H9 (cell line): Measurements from ENCODE around the gene CACNA1H. TPM values are rescaled to one million over a fixed set of nuclear protein-coding genes. Genes with fewer than 3 reads are reported as not detected.

ENCODE experiments used
- DNase-seq: peaks from one replicate; pipeline ENCODE4 v3.0.0-alpha.2; 2017
- H2AFZ ChIP-seq: one replicate; pipeline ENCODE4 v1.6.1; 2013; ENCODE audit warnings: mild to moderate bottlenecking, low read length, control low read depth, moderate library complexity
- H2AK5ac ChIP-seq: 2 replicates; pipeline ENCODE4 v1.6.1; 2013; ENCODE audit warnings: low read length, control low read depth, mixed read lengths; ENCODE audit not compliant: insufficient read length
- H2BK120ac ChIP-seq: one replicate; pipeline ENCODE4 v1.6.1; 2013; ENCODE audit warnings: low read depth, mild to moderate bottlenecking, low read length, control low read depth, inconsistent platforms; ENCODE audit not compliant: poor library complexity, severe bottlenecking
- H2BK12ac ChIP-seq: 2 replicates; pipeline ENCODE4 v1.6.1; 2013; ENCODE audit warnings: low read length, control low read depth, mixed read lengths, low read depth; ENCODE audit not compliant: insufficient read length
- H2BK15ac ChIP-seq: 2 replicates; pipeline ENCODE4 v1.6.1; 2013; ENCODE audit warnings: low read depth, low read length, control low read depth
- H2BK20ac ChIP-seq: one replicate; pipeline ENCODE4 v1.6.1; 2013; ENCODE audit warnings: low read depth, mild to moderate bottlenecking, low read length, control low read depth, inconsistent platforms; ENCODE audit not compliant: poor library complexity, severe bottlenecking
- H2BK5ac ChIP-seq: 2 replicates; pipeline ENCODE4 v1.6.1; 2013; ENCODE audit warnings: low read length, control low read depth, mixed read lengths; ENCODE audit not compliant: insufficient read length
- H3K14ac ChIP-seq: 2 replicates; pipeline ENCODE4 v1.6.1; 2013; ENCODE audit warnings: low read length, control low read depth; ENCODE audit not compliant: insufficient read depth
- H3K18ac ChIP-seq: 2 replicates; pipeline ENCODE4 v1.6.1; 2013; ENCODE audit warnings: low read depth, mild to moderate bottlenecking, mixed read lengths, low read length, control low read depth; ENCODE audit not compliant: insufficient read length
- H3K23ac ChIP-seq: 2 replicates; pipeline ENCODE4 v1.6.1; 2013; ENCODE audit warnings: low read length, control low read depth, mixed read lengths, low read depth; ENCODE audit not compliant: insufficient read length
- H3K23me2 ChIP-seq: 2 replicates; pipeline ENCODE4 v1.6.1; 2013; ENCODE audit warnings: low read depth, mild to moderate bottlenecking, mixed read lengths, low read length, control low read depth; ENCODE audit not compliant: insufficient read length, poor library complexity, severe bottlenecking
- H3K27ac ChIP-seq: 2 replicates; pipeline ENCODE4 v1.5.1; 2013; ENCODE audit warnings: low read length, control low read depth, mixed read lengths, low read depth; ENCODE audit not compliant: insufficient read length
- H3K27me3 ChIP-seq: 2 replicates; pipeline ENCODE4 v1.6.1; 2013; ENCODE audit warnings: low read length, control low read depth, inconsistent platforms; ENCODE audit not compliant: insufficient read depth
- H3K4ac ChIP-seq: 2 replicates; pipeline ENCODE4 v1.6.1; 2013; ENCODE audit warnings: low read depth, mild to moderate bottlenecking, control low read depth, inconsistent platforms, low read length, moderate library complexity
- H3K4me1 ChIP-seq: 2 replicates; pipeline ENCODE4 v1.6.1; 2013; ENCODE audit warnings: low read length, control low read depth, inconsistent platforms; ENCODE audit not compliant: insufficient read depth
- H3K4me2 ChIP-seq: 2 replicates; pipeline ENCODE4 v1.6.1; 2013; ENCODE audit warnings: low read length, control low read depth, mixed read lengths; ENCODE audit not compliant: insufficient read length, insufficient read depth
- H3K56ac ChIP-seq: 2 replicates; pipeline ENCODE4 v1.6.1; 2013; ENCODE audit warnings: low read depth, mild to moderate bottlenecking, mixed read lengths, low read length, control low read depth; ENCODE audit not compliant: insufficient read length
- H3K79me1 ChIP-seq: 2 replicates; pipeline ENCODE4 v1.6.1; 2013; ENCODE audit warnings: low read depth, mild to moderate bottlenecking, moderate library complexity, low read length, control low read depth, inconsistent platforms; ENCODE audit not compliant: insufficient read depth, poor library complexity, severe bottlenecking
- H3K79me2 ChIP-seq: 2 replicates; pipeline ENCODE4 v1.6.1; 2013; ENCODE audit warnings: low read length, control low read depth, inconsistent platforms; ENCODE audit not compliant: insufficient read depth
- H3K9ac ChIP-seq: 2 replicates; pipeline ENCODE4 v1.6.1; 2013; ENCODE audit warnings: low read length, control low read depth, mixed read lengths; ENCODE audit not compliant: insufficient read length; ENCODE audit errors: extremely low read depth
- H3K9me3 ChIP-seq: one replicate; pipeline ENCODE4 v1.6.1; 2013; ENCODE audit warnings: low read depth, low read length, inconsistent platforms; ENCODE audit not compliant: control insufficient read depth
- H3T11ph ChIP-seq: one replicate; pipeline ENCODE4 v1.6.1; 2013; ENCODE audit warnings: mild to moderate bottlenecking, low read length, control low read depth, inconsistent platforms
- H4K20me1 ChIP-seq: one replicate; pipeline ENCODE4 v1.6.1; 2013; ENCODE audit not compliant: control insufficient read depth, insufficient read length, insufficient read depth
- H4K5ac ChIP-seq: 2 replicates; pipeline ENCODE4 v1.6.1; 2013; ENCODE audit warnings: low read depth, mild to moderate bottlenecking, mixed read lengths, low read length, control low read depth; ENCODE audit not compliant: insufficient read length
- H4K8ac ChIP-seq: replicated peaks from 2 replicates; pipeline ENCODE4 v1.6.1; 2013; ENCODE audit warnings: low read length, control low read depth, mixed read lengths, low read depth; ENCODE audit not compliant: insufficient read length
- H4K91ac ChIP-seq: 2 replicates; pipeline ENCODE4 v1.6.1; 2013; ENCODE audit warnings: low read depth, mild to moderate bottlenecking, moderate library complexity, mixed read lengths, low read length, control low read depth; ENCODE audit not compliant: insufficient read length
- H3K27ac Mint-ChIP-seq, 3 experiments: 2 replicates in 2 of 3; 3 replicates in 1 of 3; pipeline ENCODE4 v1.8.0; 2020 to 2021; ENCODE audit warnings: mixed read lengths in 3 of 3, mild to moderate bottlenecking in 1 of 3, moderate library complexity in 1 of 3
- H3K27me3 Mint-ChIP-seq: 2 replicates; pipeline ENCODE4 v1.8.0; 2021; ENCODE audit warnings: low read depth, mild to moderate bottlenecking, moderate library complexity, mixed read lengths
- H3K36me3 Mint-ChIP-seq, 3 experiments: 2 replicates in 2 of 3; 3 replicates in 1 of 3; pipeline ENCODE4 v1.8.0; 2020 to 2021; ENCODE audit warnings: low read depth in 3 of 3, mixed read lengths in 3 of 3; ENCODE audit not compliant: insufficient read depth in 1 of 3
- H3K4me1 Mint-ChIP-seq, 2 experiments: 2 replicates each; pipeline ENCODE4 v1.8.0; 2020; ENCODE audit warnings: mixed read lengths in 2 of 2
- H3K4me3 Mint-ChIP-seq, 2 experiments: 2 replicates in 1 of 2; 3 replicates in 1 of 2; pipeline ENCODE4 v1.8.0; 2020 to 2021; ENCODE audit warnings: mild to moderate bottlenecking in 2 of 2, mixed read lengths in 2 of 2, moderate library complexity in 1 of 2
- H3K9me3 Mint-ChIP-seq, 2 experiments: 2 replicates in 1 of 2; 3 replicates in 1 of 2; pipeline ENCODE4 v1.8.0; 2020; ENCODE audit warnings: mild to moderate bottlenecking in 2 of 2, mixed read lengths in 2 of 2, moderate library complexity in 1 of 2
- WGBS: extraction: QIAGEN DNeasy Blood & Tissue Kit; methylation state at CpG from one replicate; pipeline ENCODE4 v1.1.7; 2013; ENCODE audit warnings: missing lambda C conversion rate, low lambda C conversion rate, mixed read lengths; ENCODE audit not compliant: insufficient read length; ENCODE audit errors: extremely low coverage; 5-methylcytosine and 5-hydroxymethylcytosine counted together
- total RNA-seq: library from RNA; stranded (reverse); gene quantifications from 2 replicates; pipeline ENCODE4 v1.2.1, GENCODE V29; 2021
- TF ChIP-seq, protein P1 (sequence below): fragments of 200-600 bp; sonication (generic); conservative IDR thresholded peaks from 3 replicates; pipeline ENCODE4 v1.8.0; 2021; ENCODE audit warnings: antibody characterized with exemption, mild to moderate bottlenecking

CACNA1H gene
- total RNA-seq, 1 experiment from 2014 or later: 43.3 TPM

DNA sequence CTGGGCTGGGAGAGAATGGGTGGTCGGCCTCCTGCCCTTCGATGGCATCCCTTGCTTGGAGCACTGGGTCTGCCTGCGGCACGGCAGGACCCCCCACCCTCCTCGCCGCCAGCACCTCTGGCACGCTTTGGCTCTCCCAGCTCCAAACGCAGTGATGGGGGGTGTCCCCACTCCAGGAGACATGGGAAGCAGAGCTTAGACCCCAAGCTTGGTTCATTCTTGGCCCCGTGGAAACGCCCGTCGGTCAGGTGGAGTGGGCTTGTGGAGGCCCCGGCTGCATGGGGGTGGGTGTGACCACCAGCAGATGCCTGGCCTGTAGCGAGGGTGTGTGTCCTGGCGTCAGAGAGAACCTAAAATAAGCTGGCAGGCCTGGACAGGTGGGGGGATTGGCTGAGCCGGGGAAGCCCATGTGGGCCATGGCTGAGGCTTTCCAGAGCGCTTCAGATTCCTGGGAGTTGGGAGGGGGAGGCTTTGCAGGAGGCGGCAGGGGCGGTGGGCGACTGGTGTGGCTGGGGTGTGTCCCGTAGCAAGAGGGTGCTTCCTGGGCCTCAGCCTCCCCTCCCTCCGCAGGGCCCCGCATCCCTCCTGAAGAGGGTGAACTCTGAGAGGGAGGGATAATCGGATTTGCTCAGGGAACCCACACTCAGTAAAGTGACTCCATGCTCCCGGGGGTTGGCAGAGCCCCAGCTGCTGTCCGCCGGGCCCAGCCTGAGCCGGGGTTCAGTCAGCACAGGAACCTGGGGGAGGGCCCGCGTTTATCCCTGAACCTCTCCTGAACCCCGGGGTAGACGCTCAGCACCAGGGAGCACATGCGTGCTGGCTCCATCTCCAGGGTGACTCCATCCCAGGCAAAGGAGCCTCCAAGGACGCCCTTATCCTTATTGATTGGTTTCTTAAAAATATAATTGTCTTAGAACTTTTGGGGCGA is 3.4 kb downstream of the CACNA1H start:
- Mint-ChIP-seq H3K4me3 (no peak overlapping the region), H3K27me3 (peaks cover 4% of the 10 kb centered on the region; the same call in 1 of the 2 replicates), H3K4me1 (peaks cover 13 to 22% of the 10 kb centered on the region in 2 experiments), H3K9me3 (no peaks in the 10 kb centered on the region), H3K36me3 (peaks cover 0 to 7% (median 6%) of the 10 kb centered on the region in 3 experiments; a peak in 4 of 7 replicates), H3K27ac (no peak overlapping the region)
- no peaks in the 10 kb centered on the region; the same call in 1 of the 2 replicates for H3K4me1 ChIP-seq
- no peak overlapping the region for H3K18ac ChIP-seq
- no peak overlapping the region for H3K23ac ChIP-seq
- no peak overlapping the region for H2BK120ac ChIP-seq
- no CpG with 5 or more reads among the region's 35 CpGs for WGBS
- H2BK5ac ChIP-seq: no peak overlapping the region
- no peak overlapping the region for H2BK20ac ChIP-seq
- H2BK12ac ChIP-seq: no peak overlapping the region
- H3K4ac ChIP-seq: no peak overlapping the region
- H3K56ac ChIP-seq: no peak overlapping the region
- H4K20me1 ChIP-seq: no peaks in the 10 kb centered on the region
- TF ChIP-seq, protein P1, sequence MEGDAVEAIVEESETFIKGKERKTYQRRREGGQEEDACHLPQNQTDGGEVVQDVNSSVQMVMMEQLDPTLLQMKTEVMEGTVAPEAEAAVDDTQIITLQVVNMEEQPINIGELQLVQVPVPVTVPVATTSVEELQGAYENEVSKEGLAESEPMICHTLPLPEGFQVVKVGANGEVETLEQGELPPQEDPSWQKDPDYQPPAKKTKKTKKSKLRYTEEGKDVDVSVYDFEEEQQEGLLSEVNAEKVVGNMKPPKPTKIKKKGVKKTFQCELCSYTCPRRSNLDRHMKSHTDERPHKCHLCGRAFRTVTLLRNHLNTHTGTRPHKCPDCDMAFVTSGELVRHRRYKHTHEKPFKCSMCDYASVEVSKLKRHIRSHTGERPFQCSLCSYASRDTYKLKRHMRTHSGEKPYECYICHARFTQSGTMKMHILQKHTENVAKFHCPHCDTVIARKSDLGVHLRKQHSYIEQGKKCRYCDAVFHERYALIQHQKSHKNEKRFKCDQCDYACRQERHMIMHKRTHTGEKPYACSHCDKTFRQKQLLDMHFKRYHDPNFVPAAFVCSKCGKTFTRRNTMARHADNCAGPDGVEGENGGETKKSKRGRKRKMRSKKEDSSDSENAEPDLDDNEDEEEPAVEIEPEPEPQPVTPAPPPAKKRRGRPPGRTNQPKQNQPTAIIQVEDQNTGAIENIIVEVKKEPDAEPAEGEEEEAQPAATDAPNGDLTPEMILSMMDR: no peak
- H4K8ac ChIP-seq: no peak overlapping the region
- H4K5ac ChIP-seq: no peak overlapping the region
- H3K9ac ChIP-seq: no peak overlapping the region
- H3K27ac ChIP-seq: no peak overlapping the region
- peaks cover 2% of the 10 kb centered on the region for H3K23me2 ChIP-seq
- H4K91ac ChIP-seq: no peak overlapping the region
- H2AFZ ChIP-seq: no peak overlapping the region
- H3K14ac ChIP-seq: no peak overlapping the region
- no peaks in the 10 kb centered on the region; the same call in 1 of the 2 replicates for H3K79me2 ChIP-seq
- H3K9me3 ChIP-seq: no peaks in the 10 kb centered on the region
- no peak overlapping the region for H2BK15ac ChIP-seq
- no peak overlapping the region for H2AK5ac ChIP-seq
- H3K27me3 ChIP-seq: no peaks in the 10 kb centered on the region
- H3K79me1 ChIP-seq: no peaks in the 10 kb centered on the region
- H3T11ph ChIP-seq: no peak overlapping the region
- H3K4me2 ChIP-seq: no peak overlapping the region
- DNase-seq: no peak
